DMS 273 treated with DMSO at 0.1 percent for 48 hours (cell line): ENCODE results near the gene DHX30.

Experiments used
- DNase-seq: peaks from one replicate; lab custom pipeline; 2025; lab: John Stamatoyannopoulos, UW

The DHX30 gene

DNA sequence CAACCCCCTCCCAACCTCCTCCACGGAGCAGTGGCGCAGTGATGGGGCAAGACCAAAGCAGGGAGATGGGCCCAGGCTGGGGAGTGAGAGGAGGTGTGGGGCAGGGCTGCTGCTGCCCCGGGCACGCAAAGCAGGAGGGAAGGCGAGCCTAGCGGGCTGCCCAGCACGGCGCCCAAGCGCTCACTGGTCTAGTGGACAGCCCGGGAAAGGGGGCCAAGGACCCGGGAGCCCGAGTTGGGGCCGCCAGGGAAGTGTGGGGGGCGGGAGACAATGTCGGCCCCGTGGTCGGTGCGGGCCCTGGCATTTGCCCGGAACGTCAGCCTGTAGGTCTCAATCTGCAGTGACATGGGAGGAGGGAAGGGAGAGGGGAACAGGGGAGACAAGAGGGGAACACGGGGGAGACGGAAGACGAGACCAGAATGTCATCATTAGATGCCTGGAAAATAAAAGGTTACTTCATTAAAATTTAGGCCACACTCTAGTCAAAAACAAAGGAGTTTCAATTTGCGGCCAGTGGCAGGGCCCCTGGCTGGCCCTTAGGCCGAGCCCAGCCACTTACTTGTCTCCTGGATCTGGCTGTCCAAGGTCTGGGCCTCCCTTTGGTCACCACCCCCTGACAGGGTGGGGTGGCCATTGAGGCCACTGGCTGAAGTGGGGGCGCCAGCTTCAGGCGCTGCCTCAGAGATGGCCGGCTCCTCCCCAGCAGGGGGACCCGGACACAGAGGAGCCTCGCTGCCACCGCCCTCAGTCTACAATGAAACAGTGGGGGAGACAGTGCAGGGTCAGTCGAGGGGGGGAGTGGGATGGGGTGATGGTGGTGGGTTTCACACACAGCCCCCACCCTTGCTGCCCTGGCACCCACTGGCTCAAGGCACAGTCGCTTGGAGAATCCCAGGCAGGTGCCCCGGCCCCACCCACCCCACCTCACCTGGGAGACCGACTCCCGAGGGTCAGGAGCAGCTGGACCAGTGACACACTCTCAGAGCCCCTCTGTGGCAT, 50.0 kb downstream of the DHX30 start:
- DNase-seq: no peak

DNA sequence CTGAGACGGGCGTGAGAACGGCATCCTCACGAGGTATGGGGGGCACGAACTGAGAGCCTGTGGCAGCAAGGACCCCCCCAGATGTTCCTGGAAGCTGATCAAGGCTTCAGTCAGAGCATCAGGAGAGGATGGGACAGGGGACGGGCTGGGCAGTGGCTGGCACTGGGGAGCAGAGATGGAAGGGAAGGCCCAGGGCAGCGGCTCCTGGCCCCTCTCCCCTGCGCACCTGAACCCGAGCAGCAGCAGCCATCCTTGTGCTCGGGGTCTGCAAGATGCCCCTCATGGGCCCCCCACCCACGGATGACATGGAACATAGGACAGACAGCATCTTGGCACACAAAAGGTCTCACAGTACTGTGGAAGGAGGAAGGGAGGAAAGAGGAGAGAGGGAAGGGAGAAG, 51.3 kb downstream of the DHX30 start:
- no peak for DNase-seq

DNA sequence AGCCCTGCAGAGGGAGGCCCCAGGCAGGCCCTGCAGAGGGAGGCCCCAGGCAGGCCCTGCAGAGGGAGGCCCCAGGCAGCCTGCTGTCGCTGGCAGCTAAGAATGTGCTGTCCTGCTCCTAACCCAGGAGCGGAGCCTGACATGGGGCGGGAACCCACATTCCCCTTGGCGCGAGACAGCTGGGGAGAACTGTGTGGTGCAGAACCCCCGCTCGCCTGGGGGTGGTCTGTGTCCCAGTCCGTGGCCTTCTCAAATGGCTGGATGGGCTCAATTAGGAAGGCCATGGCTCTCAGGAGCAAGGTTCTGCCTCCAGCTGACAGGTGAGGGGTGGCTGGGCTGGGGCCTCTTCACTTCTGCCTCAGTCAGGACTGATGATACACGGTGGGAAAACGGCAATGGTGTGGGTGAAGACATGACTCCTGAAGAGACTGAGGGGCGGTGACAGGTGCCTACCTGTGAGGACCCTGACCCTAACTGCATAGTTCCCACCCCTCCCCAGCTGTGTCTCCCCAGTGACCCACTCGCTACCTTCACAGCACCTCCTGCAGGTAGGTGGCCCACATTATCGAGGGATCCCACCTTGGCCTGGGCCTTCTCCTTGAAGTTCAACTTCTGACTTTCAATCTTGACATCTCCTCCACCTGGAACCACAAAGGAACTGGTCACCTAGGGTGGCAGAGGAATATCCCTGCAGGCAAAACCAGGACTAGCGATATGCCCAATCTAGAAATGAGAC, 52.0 kb downstream of the DHX30 start:
- DNase-seq: no peak

DNA sequence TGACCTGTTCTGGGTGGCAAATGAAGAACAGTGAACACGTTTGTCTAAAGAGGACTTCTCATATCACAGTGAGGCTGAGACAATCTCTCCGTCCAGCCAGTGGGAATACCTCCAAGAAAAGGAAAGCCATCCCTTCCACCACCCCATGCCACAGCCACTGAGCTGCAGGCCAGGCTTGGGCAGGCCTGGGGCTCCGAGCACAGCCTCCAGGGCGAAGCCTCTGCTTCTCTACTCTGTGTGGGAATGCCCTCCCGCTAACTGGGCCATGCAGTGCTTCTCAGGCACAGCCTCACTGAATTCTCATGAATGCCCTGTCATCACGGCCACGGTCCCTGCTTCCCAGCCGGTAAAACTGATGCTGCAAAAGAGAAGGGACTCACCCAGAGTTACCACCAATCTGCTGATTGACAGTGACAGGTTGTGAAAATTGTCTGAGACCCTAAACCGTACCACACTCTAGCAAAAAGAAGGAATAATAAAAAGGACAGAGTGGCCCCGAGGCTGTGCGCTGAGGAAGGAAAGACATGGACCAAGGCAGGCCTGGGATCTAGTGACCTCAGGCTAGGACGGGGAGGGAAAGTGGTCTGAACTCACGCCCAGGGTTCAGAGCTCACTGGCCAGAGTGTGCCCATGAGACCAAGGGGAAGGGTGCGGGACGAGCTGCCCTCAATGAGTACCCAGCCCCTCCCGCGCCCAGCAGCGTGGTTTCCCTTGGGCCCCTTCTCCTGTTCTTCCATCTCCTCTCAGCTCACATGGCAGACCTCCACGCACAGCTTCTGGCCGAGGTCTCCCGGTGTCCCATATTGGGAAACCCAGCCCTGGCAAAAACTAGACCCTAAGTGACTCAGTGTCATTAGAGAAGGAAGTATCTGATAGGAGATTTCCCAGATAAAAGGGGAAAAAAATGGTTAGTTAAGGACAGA, 52.8 kb downstream of the DHX30 start:
- DNase-seq: no peak

GRCh38 chr3:47856669-47857068, 53.7 kb downstream of the DHX30 start:
- DNase-seq: no peak

DNA sequence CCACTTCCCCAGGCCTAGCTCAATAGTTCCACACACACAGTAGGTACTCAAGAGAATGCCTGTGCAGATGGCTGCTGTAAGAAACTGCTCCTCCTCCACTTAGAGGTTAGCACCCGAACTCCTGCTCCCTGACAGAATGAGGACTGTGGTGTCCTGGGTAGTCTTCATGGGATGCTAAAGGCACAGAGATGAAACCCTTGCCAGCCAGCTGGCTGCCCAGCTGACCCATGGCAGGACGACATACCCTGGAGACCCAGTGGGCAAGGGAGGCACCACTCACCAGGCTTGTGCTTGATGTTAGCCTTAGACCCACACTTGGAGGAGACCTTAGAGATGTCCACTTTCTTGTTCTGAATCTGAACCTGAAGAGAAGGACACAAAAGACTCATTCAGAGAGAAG, 54.2 kb downstream of the DHX30 start:
- DNase-seq: no peak

DNA sequence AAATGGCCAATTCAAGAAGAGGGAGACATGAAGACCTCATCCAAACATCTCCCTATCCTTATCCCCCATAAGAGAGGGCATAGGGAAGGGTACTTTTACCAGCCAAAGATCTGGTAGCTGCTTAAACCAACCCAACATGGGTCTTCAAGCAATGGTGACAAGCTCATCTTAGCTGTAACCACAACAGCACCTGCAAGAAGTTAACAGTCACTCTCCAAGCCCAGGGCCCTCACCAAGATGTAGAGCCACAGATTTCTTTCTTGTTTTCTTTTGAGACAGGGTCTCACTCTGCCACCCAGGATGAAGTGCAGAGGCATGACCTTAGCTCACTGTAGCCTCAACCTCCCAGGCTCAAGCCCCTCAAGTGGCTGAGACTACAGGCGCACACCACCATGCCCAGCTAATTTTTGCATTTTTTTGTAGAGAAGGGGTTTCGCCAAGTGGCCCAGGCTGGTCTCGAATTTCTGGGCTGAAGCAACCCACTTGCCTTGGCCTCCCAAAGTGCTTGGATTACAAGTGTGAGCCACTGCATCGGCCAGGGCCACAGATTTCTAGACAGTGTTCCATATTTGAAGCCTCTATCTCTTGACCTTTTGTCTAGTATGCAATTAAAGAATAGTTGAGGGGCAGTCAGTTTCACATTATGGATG, 57.1 kb downstream of the DHX30 start:
- DNase-seq: no peak

GRCh38 chr3:47863391-47864128, 60.6 kb downstream of the DHX30 start:
- DNase-seq: no peak

GRCh38 chr3:47865192-47865591, 62.3 kb downstream of the DHX30 start:
- DNase-seq: no peak

DNA sequence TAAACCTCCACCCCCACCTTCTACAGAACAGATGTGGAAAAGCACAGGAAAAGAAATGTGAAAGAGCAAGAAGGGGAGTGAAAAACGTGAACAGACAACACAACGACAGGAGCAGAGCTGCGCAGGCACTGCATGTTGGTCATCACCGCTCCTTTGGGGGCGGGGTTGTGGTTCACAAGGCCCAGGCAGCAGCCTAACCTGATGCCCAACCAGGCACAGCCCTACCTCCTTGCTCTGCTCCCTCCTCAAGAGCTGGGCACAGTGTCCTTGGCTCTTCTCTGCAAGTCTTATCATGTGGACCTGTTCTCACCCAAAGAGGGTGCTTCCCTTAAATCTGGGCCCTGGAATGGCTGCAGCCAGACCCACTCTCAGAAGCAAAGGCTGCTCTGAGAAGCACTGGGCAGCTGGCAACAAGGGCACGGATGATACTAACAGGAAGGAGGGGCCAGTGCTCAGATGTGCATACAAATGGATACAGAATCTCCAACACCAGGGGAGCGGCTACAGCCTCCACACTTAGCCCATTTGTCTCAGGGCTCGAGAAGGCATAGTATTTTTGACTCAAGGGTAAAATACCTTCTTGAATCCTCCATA, 64.6 kb downstream of the DHX30 start:
- no peak for DNase-seq

DNA sequence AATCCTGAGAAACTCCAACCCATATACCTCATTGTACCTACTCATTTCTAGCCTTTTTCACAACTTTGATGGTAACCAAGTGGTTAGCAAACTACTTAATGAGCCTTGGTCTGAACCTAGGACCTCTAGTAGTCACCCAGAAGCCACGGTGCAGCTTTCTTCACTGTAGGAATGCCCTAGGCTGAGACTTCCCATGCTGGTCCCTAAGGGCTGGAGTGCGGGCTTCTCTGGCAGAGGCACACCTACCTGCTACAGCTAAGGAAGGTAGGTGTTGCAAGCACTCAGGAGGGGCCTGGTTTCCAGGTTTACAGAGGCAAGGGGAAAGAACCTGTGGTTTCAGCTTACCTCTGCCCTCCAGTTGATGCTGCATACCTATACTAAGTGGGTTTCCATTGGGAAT, 65.4 kb downstream of the DHX30 start:
- no peak for DNase-seq

DNA sequence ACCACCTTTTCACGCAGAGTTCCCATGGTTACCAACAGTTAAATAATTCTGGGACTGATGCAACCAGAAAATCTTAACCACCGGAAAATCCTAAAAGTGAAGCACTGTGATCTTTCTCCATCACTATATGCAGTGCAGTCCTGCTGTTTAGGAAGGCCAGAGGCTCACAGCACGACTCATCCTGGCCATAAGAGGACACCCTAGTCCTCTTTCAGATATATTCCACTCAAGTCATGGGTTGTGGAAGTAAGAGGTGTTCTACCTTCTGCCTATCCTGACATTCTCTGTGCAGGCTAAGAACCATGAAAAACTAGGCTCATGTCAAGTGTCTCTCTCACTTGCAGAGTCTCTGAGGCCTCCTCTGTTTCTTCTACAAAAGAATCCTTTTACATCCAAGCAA, 67.2 kb downstream of the DHX30 start:
- no peak for DNase-seq

- DNase-seq: no peak
Observed at GRCh38 chr3:47870702-47871260, 67.8 kb downstream of the DHX30 start.

- no peak for DNase-seq
Observed at GRCh38 chr3:47871389-47871788, 68.5 kb downstream of the DHX30 start.

- DNase-seq: no peak
Observed at GRCh38 chr3:47872916-47873315, 70.0 kb downstream of the DHX30 start.

- no peak for DNase-seq
Observed at GRCh38 chr3:47874438-47874837, 71.5 kb downstream of the DHX30 start.

- DNase-seq: no peak
Observed at GRCh38 chr3:47874913-47875312, 72.0 kb downstream of the DHX30 start.

DNA sequence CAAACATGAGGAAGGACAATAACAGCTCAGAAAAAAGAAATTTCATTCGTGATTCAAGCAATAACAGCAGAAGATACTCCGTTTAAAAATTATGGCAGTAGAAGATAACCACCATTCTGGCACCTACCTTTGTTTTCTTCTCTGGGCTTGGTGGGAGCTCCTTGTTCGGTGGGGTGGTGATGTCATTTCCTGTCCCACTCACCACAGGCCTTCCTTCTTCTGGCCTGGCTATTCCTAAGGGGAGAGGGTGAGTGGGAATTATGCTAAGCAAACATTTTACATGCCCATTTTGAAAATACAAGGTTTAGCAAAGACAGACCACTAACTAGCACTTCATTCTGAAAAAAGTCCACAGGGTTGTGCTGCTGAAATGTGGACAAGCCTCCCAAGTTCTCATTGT, 74.4 kb downstream of the DHX30 start:
- DNase-seq: no peak

DNA sequence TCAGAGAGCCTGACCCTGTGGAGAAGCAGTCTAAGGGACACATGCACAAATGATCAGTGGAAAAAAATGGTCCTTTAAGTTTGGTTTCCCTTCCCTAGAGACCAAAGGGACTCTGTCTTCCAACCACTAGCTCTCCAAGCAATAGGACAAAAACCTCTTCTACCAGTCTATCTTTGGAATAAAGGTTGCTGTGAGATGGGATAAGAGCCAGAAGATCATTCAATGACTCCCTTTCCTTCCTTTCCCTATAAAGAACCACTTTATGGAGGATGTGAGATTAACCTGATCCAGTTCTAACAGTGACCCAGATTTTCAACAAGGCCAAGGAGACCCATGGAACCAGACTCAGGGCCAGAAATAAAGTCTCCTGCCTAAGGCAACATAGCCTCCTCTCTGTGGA, 74.8 kb downstream of the DHX30 start:
- no peak for DNase-seq

- no peak for DNase-seq
Observed at GRCh38 chr3:47882338-47882737, 79.4 kb downstream of the DHX30 start.
